GM12878 (cell line): ENCODE measurements around the gene EAF1. TPM values are rescaled to one million over a fixed set of nuclear protein-coding genes. Genes with fewer than 3 reads are reported as not detected.

ENCODE experiments used
- ATAC-seq: fragments of 200-7000 bp; cut with Tn5 transposase; 3 replicates; pipeline ENCODE4 v1.9.1; 2020; ENCODE audit warnings: mild to moderate bottlenecking, moderate library complexity
- BruUV-seq: library from RNA; stranded (reverse); fragments of 400-500 nt; replicated peaks from 2 replicates; lab custom pipeline; 2021; lab: Mats Ljungman, UMichigan
- CTCF ChIA-PET: fragments of 300-600 bp; sonication (Branson Sonifier 250); formaldehyde crosslinking; extraction: SDS; loops from one replicate; lab custom pipeline; 2021; ENCODE audit warnings: inconsistent platforms; lab: Yijun Ruan, JAX
- POLR2A ChIA-PET: fragments of 350-600 bp; formaldehyde crosslinking; extraction: SDS; loops from one replicate; lab custom pipeline; 2021; ENCODE audit warnings: inconsistent platforms; lab: Charles Lee
- RAD21 ChIA-PET: fragments of 300-600 bp; sonication (Branson Sonifier 250); formaldehyde crosslinking; loops from one replicate; lab custom pipeline; 2023; ENCODE audit warnings: antibody characterized with exemption; ENCODE audit not compliant: unreplicated experiment; lab: Charles Lee
- SMC1A ChIA-PET: fragments of 300-600 bp; sonication (Branson Sonifier 250); formaldehyde crosslinking; loops from one replicate; lab custom pipeline; 2023; ENCODE audit not compliant: unreplicated experiment, uncharacterized antibody; lab: Charles Lee
- DNase-seq: peaks from one replicate; pipeline ENCODE4 v3.0.0-alpha.2; 2011; ENCODE audit warnings: low read depth, low spot score
- FAIRE-seq: peaks from 3 replicates; lab custom pipeline; 2011; peaks lifted over from hg19 to GRCh38; lab: Jason Lieb, UNC
- H2AFZ ChIP-seq: 2 replicates; pipeline ENCODE4 v1.6.0; 2011; ENCODE audit warnings: low read depth, low read length, control low read depth; ENCODE audit not compliant: control insufficient read depth
- H3K27ac ChIP-seq: 2 replicates; pipeline ENCODE4 v1.5.1; 2011; ENCODE audit warnings: control low read depth; ENCODE audit not compliant: control insufficient read depth, insufficient read depth
- H3K27me3 ChIP-seq, 2 experiments: replicated peaks in 1 of 2; 2 replicates each; pipeline versions ENCODE4 v1.6.0 to v1.6.1; 2011; ENCODE audit warnings: low read length in 1 of 2; ENCODE audit not compliant: control insufficient read depth in 2 of 2, insufficient read depth in 2 of 2
- H3K36me3 ChIP-seq, 2 experiments: 2 replicates each; pipeline ENCODE4 v1.5.1; 2011; ENCODE audit warnings: low read length in 1 of 2; ENCODE audit not compliant: control insufficient read depth in 2 of 2, insufficient read depth in 2 of 2
- H3K4me1 ChIP-seq: 2 replicates; pipeline ENCODE4 v1.6.1; 2011; ENCODE audit warnings: mild to moderate bottlenecking, low read length, moderate library complexity, mixed read lengths; ENCODE audit not compliant: control insufficient read depth, insufficient read depth
- H3K4me2 ChIP-seq: 2 replicates; pipeline ENCODE4 v1.6.0; 2011; ENCODE audit warnings: control low read depth; ENCODE audit not compliant: control insufficient read depth, insufficient read depth
- H3K4me3 ChIP-seq: fragments of 200-600 bp; sonication (generic); 2 replicates; pipeline ENCODE4 v1.5.1; 2016
- H3K79me2 ChIP-seq: 2 replicates; pipeline ENCODE4 v1.6.0; 2011; ENCODE audit warnings: low read length; ENCODE audit not compliant: control insufficient read depth, insufficient read depth
- H3K9ac ChIP-seq: 2 replicates; pipeline ENCODE4 v1.8.0; 2011; ENCODE audit warnings: low read length, control low read depth, mixed read lengths; ENCODE audit not compliant: control insufficient read depth, insufficient read depth
- H3K9me3 ChIP-seq: replicated peaks from 3 replicates; pipeline ENCODE4 v1.5.1; 2011; ENCODE audit warnings: mild to moderate bottlenecking, low read length; ENCODE audit not compliant: control insufficient read depth, insufficient read depth
- H4K20me1 ChIP-seq: 2 replicates; pipeline ENCODE4 v1.6.0; 2011; ENCODE audit not compliant: control insufficient read depth, insufficient read depth
- BMI1 ChIP-seq: fragments of 450-650 bp; IDR thresholded peaks from 2 replicates; pipeline ENCODE4 v1.6.1; 2016; ENCODE audit warnings: mild to moderate bottlenecking, moderate library complexity, borderline replicate concordance
- EGR1 ChIP-seq, 2 experiments: IDR thresholded peaks; 1 replicate in 1 of 2; 2 replicates in 1 of 2; pipeline ENCODE4 v1.6.1; 2011 to 2012; ENCODE audit warnings: low read depth in 2 of 2, low read length in 2 of 2, borderline replicate concordance in 1 of 2, mild to moderate bottlenecking in 1 of 2, moderate library complexity in 1 of 2
- MYB ChIP-seq: fragments of 150-350 bp; IDR thresholded peaks from 2 replicates; pipeline ENCODE4 v1.6.1; 2014; ENCODE audit warnings: mild to moderate bottlenecking, low read depth, low read length, borderline replicate concordance
- WGBS: methylation state at CpG from one replicate; pipeline ENCODE4 v1.1.6; 2016; ENCODE audit warnings: low lambda C conversion rate; ENCODE audit not compliant: insufficient replicate concordance, insufficient coverage; ENCODE audit errors: missing lambda C conversion rate; 5-methylcytosine and 5-hydroxymethylcytosine counted together
- in situ Hi-C: fragments of 300-500 bp; cut with MboI; formaldehyde crosslinking; loops from 9 replicates; pipeline ENCODE4 v1.14.3; 2018; ENCODE audit warnings: mixed read lengths
- intact Hi-C: fragments of 100-400 bp; cut with micrococcal nuclease; formaldehyde crosslinking; loops from one replicate; pipeline ENCODE4 v1.14.2; 2022; ENCODE audit not compliant: unreplicated experiment
- polyA plus RNA-seq, 11 experiments: library from polyadenylated mRNA; depleted of rRNA in 4 of 11; unstranded in 6 of 11; stranded (reverse) in 5 of 11; fragments of >200 nt; fragmentation: Nextera tagmentation in 4 of 11; fragmentation: Illumina TruSeq in 1 of 11; extraction: Ambion mirVana in 4 of 11; extraction: Trizol in 1 of 11; gene quantifications; 1 replicate in 1 of 11; 2 replicates in 10 of 11; pipeline versions ENCODE4 v1.2.1 to v1.2.3, GENCODE V29; 2011 to 2016; ENCODE audit warnings: inconsistent platforms in 2 of 11, missing spikeins in 2 of 11, low read depth in 1 of 11
- total RNA-seq, 4 experiments: library from RNA; depleted of rRNA in 3 of 4; stranded (reverse); fragments of >200 nt in 3 of 4; fragmentation: Illumina TruSeq in 1 of 4; extraction: Trizol in 1 of 4; gene quantifications; 2 replicates each; pipeline versions ENCODE4 v1.2.1 to v1.2.3, GENCODE V29; 2013 to 2021
- TF ChIP-seq, protein P1 (sequence below): fragments of 450-650 bp; formaldehyde crosslinking; IDR thresholded peaks from 2 replicates; pipeline ENCODE4 v1.4.0; 2020; ENCODE audit warnings: mild to moderate bottlenecking, moderate library complexity
- TF ChIP-seq, protein P2 (sequence below): fragments of 450-650 bp; IDR thresholded peaks from 2 replicates; pipeline ENCODE4 v1.6.1; 2017; ENCODE audit warnings: low read depth, mild to moderate bottlenecking, moderate library complexity
- TF ChIP-seq, protein P3 (sequence below): IDR thresholded peaks from 2 replicates; pipeline ENCODE4 v1.6.1; 2012; ENCODE audit warnings: improper control_type of control experiment, low read depth, low read length; ENCODE audit not compliant: insufficient replicate concordance

Gene EAF1
- total and polyA plus RNA-seq, 10 of the 15 experiments (the other 5 are each of a cell fraction or from before 2014, with no cell fraction given), result 6.8 to 21.6 (median 15.6) TPM

DNA sequence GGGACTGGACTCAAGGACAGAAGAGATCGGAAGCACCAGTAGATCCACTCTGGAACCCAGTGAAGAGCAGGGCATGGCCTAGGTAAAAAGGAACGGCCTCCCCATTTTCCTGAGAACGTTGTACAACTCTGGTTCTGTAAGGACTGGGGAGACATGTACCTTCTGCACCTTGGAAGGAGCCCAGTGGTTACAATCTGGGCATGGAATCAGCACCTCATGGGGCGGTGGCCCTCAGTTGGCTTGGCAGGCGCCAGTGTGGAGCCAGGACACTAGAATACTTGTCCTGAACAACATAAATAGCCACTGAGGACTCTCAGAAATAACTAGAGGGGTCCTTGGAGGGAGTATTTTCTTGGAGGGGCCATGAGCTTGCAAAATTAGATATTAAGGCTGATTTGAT, 25.6 kb downstream of the EAF1 start:
- DNase-seq (no peak), FAIRE-seq (no peak), ATAC-seq (no peak)
- POLR2A ChIA-PET, result no interaction called here
- intact Hi-C loops, result no loop called here
- 54% methylated on average over 5 of the region's 5 CpGs for WGBS
- CTCF ChIA-PET, result no interaction called here
- Histone ChIP-seq H4K20me1 (no peaks in the 10 kb centered on the region), H3K4me3 (no peak overlapping the region), H3K9ac (no peak overlapping the region), H3K4me2 (no peak overlapping the region), H3K9me3 (no peaks in the 10 kb centered on the region), H3K36me3 (no peaks in the 10 kb centered on the region), H3K79me2 (no peaks in the 10 kb centered on the region), H2AFZ (no peak overlapping the region), H3K27me3 (no peaks in the 10 kb centered on the region), H3K4me1 (no peaks in the 10 kb centered on the region), H3K27ac (no peak overlapping the region)
- SMC1A ChIA-PET, result no interaction called here
- BruUV-seq, result no TSS peak
- no peak for TF ChIP-seq MYB
- TF ChIP-seq, protein P1, sequence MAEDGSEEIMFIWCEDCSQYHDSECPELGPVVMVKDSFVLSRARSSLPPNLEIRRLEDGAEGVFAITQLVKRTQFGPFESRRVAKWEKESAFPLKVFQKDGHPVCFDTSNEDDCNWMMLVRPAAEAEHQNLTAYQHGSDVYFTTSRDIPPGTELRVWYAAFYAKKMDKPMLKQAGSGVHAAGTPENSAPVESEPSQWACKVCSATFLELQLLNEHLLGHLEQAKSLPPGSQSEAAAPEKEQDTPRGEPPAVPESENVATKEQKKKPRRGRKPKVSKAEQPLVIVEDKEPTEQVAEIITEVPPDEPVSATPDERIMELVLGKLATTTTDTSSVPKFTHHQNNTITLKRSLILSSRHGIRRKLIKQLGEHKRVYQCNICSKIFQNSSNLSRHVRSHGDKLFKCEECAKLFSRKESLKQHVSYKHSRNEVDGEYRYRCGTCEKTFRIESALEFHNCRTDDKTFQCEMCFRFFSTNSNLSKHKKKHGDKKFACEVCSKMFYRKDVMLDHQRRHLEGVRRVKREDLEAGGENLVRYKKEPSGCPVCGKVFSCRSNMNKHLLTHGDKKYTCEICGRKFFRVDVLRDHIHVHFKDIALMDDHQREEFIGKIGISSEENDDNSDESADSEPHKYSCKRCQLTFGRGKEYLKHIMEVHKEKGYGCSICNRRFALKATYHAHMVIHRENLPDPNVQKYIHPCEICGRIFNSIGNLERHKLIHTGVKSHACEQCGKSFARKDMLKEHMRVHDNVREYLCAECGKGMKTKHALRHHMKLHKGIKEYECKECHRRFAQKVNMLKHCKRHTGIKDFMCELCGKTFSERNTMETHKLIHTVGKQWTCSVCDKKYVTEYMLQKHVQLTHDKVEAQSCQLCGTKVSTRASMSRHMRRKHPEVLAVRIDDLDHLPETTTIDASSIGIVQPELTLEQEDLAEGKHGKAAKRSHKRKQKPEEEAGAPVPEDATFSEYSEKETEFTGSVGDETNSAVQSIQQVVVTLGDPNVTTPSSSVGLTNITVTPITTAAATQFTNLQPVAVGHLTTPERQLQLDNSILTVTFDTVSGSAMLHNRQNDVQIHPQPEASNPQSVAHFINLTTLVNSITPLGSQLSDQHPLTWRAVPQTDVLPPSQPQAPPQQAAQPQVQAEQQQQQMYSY (CRISPR knock-in tag), result no peak
- TF ChIP-seq BMI1, result no peak
- no peak for TF ChIP-seq EGR1 (IDR thresholded peaks at IDR 0.05; ENCODE audit: borderline replicate concordance in 1 of 2, low read depth in 2 of 2, low read length in 2 of 2)
- TF ChIP-seq, protein P2, sequence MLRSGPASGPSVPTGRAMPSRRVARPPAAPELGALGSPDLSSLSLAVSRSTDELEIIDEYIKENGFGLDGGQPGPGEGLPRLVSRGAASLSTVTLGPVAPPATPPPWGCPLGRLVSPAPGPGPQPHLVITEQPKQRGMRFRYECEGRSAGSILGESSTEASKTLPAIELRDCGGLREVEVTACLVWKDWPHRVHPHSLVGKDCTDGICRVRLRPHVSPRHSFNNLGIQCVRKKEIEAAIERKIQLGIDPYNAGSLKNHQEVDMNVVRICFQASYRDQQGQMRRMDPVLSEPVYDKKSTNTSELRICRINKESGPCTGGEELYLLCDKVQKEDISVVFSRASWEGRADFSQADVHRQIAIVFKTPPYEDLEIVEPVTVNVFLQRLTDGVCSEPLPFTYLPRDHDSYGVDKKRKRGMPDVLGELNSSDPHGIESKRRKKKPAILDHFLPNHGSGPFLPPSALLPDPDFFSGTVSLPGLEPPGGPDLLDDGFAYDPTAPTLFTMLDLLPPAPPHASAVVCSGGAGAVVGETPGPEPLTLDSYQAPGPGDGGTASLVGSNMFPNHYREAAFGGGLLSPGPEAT, result no peak
- TF ChIP-seq, protein P3, sequence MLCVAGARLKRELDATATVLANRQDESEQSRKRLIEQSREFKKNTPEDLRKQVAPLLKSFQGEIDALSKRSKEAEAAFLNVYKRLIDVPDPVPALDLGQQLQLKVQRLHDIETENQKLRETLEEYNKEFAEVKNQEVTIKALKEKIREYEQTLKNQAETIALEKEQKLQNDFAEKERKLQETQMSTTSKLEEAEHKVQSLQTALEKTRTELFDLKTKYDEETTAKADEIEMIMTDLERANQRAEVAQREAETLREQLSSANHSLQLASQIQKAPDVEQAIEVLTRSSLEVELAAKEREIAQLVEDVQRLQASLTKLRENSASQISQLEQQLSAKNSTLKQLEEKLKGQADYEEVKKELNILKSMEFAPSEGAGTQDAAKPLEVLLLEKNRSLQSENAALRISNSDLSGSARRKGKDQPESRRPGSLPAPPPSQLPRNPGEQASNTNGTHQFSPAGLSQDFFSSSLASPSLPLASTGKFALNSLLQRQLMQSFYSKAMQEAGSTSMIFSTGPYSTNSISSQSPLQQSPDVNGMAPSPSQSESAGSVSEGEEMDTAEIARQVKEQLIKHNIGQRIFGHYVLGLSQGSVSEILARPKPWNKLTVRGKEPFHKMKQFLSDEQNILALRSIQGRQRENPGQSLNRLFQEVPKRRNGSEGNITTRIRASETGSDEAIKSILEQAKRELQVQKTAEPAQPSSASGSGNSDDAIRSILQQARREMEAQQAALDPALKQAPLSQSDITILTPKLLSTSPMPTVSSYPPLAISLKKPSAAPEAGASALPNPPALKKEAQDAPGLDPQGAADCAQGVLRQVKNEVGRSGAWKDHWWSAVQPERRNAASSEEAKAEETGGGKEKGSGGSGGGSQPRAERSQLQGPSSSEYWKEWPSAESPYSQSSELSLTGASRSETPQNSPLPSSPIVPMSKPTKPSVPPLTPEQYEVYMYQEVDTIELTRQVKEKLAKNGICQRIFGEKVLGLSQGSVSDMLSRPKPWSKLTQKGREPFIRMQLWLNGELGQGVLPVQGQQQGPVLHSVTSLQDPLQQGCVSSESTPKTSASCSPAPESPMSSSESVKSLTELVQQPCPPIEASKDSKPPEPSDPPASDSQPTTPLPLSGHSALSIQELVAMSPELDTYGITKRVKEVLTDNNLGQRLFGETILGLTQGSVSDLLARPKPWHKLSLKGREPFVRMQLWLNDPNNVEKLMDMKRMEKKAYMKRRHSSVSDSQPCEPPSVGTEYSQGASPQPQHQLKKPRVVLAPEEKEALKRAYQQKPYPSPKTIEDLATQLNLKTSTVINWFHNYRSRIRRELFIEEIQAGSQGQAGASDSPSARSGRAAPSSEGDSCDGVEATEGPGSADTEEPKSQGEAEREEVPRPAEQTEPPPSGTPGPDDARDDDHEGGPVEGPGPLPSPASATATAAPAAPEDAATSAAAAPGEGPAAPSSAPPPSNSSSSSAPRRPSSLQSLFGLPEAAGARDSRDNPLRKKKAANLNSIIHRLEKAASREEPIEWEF, result no peak
- in situ Hi-C loops, result no loop called here
- RAD21 ChIA-PET, result no interaction called here
